ENCODE measurements around the gene DENND1A. TPM values are rescaled to one million over a fixed set of nuclear protein-coding genes. Genes with fewer than 3 reads are reported as not detected.

Gene DENND1A
- total RNA-seq, 2 experiments from 2014 or later, result 12.8 to 14.8 TPM

- POLR2A ChIA-PET, result no interaction called here
- H3K27me3 Mint-ChIP-seq, result no peaks in the 10 kb centered on the region
- H3K27ac Mint-ChIP-seq, result no peak overlapping the region
- peaks cover 3% of the 10 kb centered on the region for H3K9me3 Mint-ChIP-seq
- DNase-seq, result no peak
- no peaks in the 10 kb centered on the region for H3K4me1 Mint-ChIP-seq
- no peak overlapping the region for H3K4me3 Mint-ChIP-seq
- CTCF ChIA-PET, result interaction anchor here (0.5 kb wide), 1 partner anchor 88 kb away, joined by 3 read pairs; no protein-coding TSS in a partner anchor
- peaks cover 3% of the 10 kb centered on the region for H3K36me3 Mint-ChIP-seq (ENCODE audit: low read depth)
Measured at GRCh38 chr9:123568691-123569688, 360.9 kb downstream of the DENND1A start.

GRCh38 chr9:123567013-123567412, 362.9 kb downstream of the DENND1A start:
- ChIA-PET POLR2A (no interaction called here), CTCF (no interaction called here)
- no peak for DNase-seq
- peaks cover 3% of the 10 kb centered on the region for H3K36me3 Mint-ChIP-seq (ENCODE audit: low read depth)
- H3K27ac Mint-ChIP-seq, result no peak overlapping the region
- H3K4me1 Mint-ChIP-seq, result peaks cover 11% of the 10 kb centered on the region
- no peaks in the 10 kb centered on the region for H3K9me3 Mint-ChIP-seq
- H3K27me3 Mint-ChIP-seq, result no peaks in the 10 kb centered on the region
- H3K4me3 Mint-ChIP-seq, result no peak overlapping the region

- Mint-ChIP-seq H3K27ac (no peak overlapping the region), H3K4me1 (peaks cover 15% of the 10 kb centered on the region), H3K9me3 (no peaks in the 10 kb centered on the region), H3K27me3 (no peaks in the 10 kb centered on the region), H3K4me3 (no peak overlapping the region), H3K36me3 (ENCODE audit: low read depth) (peaks cover 3% of the 10 kb centered on the region)
- ChIA-PET POLR2A (no interaction called here), CTCF (no interaction called here)
- DNase-seq, result no peak
Measured at GRCh38 chr9:123564652-123565051, 365.3 kb downstream of the DENND1A start.

GRCh38 chr9:123562844-123563346, 367.0 kb downstream of the DENND1A start:
- H3K27me3 Mint-ChIP-seq, result no peaks in the 10 kb centered on the region
- H3K4me1 Mint-ChIP-seq, result peaks cover 15% of the 10 kb centered on the region
- H3K36me3 Mint-ChIP-seq (ENCODE audit: low read depth), result no peaks in the 10 kb centered on the region
- no peaks in the 10 kb centered on the region for H3K9me3 Mint-ChIP-seq
- ChIA-PET CTCF (no interaction called here), POLR2A (no interaction called here)
- DNase-seq, result no peak
- H3K27ac Mint-ChIP-seq, result no peak overlapping the region
- no peak overlapping the region for H3K4me3 Mint-ChIP-seq

GRCh38 chr9:123561046-123561445, 368.9 kb downstream of the DENND1A start:
- no peak for DNase-seq
- ChIA-PET CTCF (no interaction called here), POLR2A (no interaction called here)
- H3K36me3 Mint-ChIP-seq (ENCODE audit: low read depth), result no peaks in the 10 kb centered on the region
- H3K4me1 Mint-ChIP-seq, result peaks cover 15% of the 10 kb centered on the region
- H3K27me3 Mint-ChIP-seq, result no peaks in the 10 kb centered on the region
- no peaks in the 10 kb centered on the region for H3K9me3 Mint-ChIP-seq
- H3K27ac Mint-ChIP-seq, result no peak overlapping the region
- no peak overlapping the region for H3K4me3 Mint-ChIP-seq

GRCh38 chr9:123556464-123557435, 373.2 kb downstream of the DENND1A start:
- no peak overlapping the region for H3K27ac Mint-ChIP-seq
- H3K4me3 Mint-ChIP-seq, result no peak overlapping the region
- peaks cover 2% of the 10 kb centered on the region for H3K4me1 Mint-ChIP-seq
- no peaks in the 10 kb centered on the region for H3K9me3 Mint-ChIP-seq
- ChIA-PET CTCF (no interaction called here), POLR2A (no interaction called here)
- DNase-seq, result no peak
- no peaks in the 10 kb centered on the region for H3K27me3 Mint-ChIP-seq
- H3K36me3 Mint-ChIP-seq (ENCODE audit: low read depth), result no peaks in the 10 kb centered on the region

- H3K4me3 Mint-ChIP-seq, result no peak overlapping the region
- no peaks in the 10 kb centered on the region for H3K36me3 Mint-ChIP-seq (ENCODE audit: low read depth)
- H3K9me3 Mint-ChIP-seq, result no peaks in the 10 kb centered on the region
- H3K4me1 Mint-ChIP-seq, result no peaks in the 10 kb centered on the region
- H3K27me3 Mint-ChIP-seq, result no peaks in the 10 kb centered on the region
- CTCF ChIA-PET, result no interaction called here
- POLR2A ChIA-PET, result no interaction called here
- H3K27ac Mint-ChIP-seq, result no peak overlapping the region
- DNase-seq, result no peak
Measured at GRCh38 chr9:123555646-123556045, 374.3 kb downstream of the DENND1A start.

GRCh38 chr9:123552530-123552929, 377.4 kb downstream of the DENND1A start:
- no peak for DNase-seq
- Mint-ChIP-seq H3K27ac (no peak overlapping the region), H3K4me1 (no peaks in the 10 kb centered on the region), H3K9me3 (no peaks in the 10 kb centered on the region), H3K4me3 (no peak overlapping the region), H3K27me3 (no peaks in the 10 kb centered on the region), H3K36me3 (ENCODE audit: low read depth) (no peaks in the 10 kb centered on the region)
- ChIA-PET CTCF (no interaction called here), POLR2A (no interaction called here)

- Mint-ChIP-seq H3K27me3 (no peaks in the 10 kb centered on the region), H3K27ac (no peak overlapping the region), H3K36me3 (ENCODE audit: low read depth) (no peaks in the 10 kb centered on the region), H3K9me3 (no peaks in the 10 kb centered on the region), H3K4me1 (no peaks in the 10 kb centered on the region), H3K4me3 (no peak overlapping the region)
- POLR2A ChIA-PET, result no interaction called here
- CTCF ChIA-PET, result no interaction called here
- no peak for DNase-seq
Measured at GRCh38 chr9:123551734-123552133, 378.2 kb downstream of the DENND1A start.

- no peak overlapping the region for H3K27ac Mint-ChIP-seq
- H3K27me3 Mint-ChIP-seq, result no peaks in the 10 kb centered on the region
- H3K4me1 Mint-ChIP-seq, result no peaks in the 10 kb centered on the region
- H3K36me3 Mint-ChIP-seq (ENCODE audit: low read depth), result no peaks in the 10 kb centered on the region
- ChIA-PET CTCF (no interaction called here), POLR2A (no interaction called here)
- H3K4me3 Mint-ChIP-seq, result no peak overlapping the region
- H3K9me3 Mint-ChIP-seq, result no peaks in the 10 kb centered on the region
- DNase-seq, result no peak
Measured at GRCh38 chr9:123550797-123551196, 379.1 kb downstream of the DENND1A start.

- Mint-ChIP-seq H3K27me3 (no peaks in the 10 kb centered on the region), H3K4me1 (no peaks in the 10 kb centered on the region), H3K4me3 (no peak overlapping the region), H3K36me3 (ENCODE audit: low read depth) (no peaks in the 10 kb centered on the region), H3K9me3 (no peaks in the 10 kb centered on the region), H3K27ac (no peak overlapping the region)
- no peak for DNase-seq
- POLR2A ChIA-PET, result no interaction called here
- CTCF ChIA-PET, result no interaction called here
Measured at GRCh38 chr9:123550012-123550411, 379.9 kb downstream of the DENND1A start.

- ChIA-PET POLR2A (no interaction called here), CTCF (no interaction called here)
- no peaks in the 10 kb centered on the region for H3K4me1 Mint-ChIP-seq
- H3K4me3 Mint-ChIP-seq, result no peak overlapping the region
- H3K36me3 Mint-ChIP-seq (ENCODE audit: low read depth), result no peaks in the 10 kb centered on the region
- no peak overlapping the region for H3K27ac Mint-ChIP-seq
- no peak for DNase-seq
- H3K9me3 Mint-ChIP-seq, result no peaks in the 10 kb centered on the region
- H3K27me3 Mint-ChIP-seq, result no peaks in the 10 kb centered on the region
Measured at GRCh38 chr9:123548741-123549545, 381.0 kb downstream of the DENND1A start.

Measured in activated CD4-positive, alpha-beta memory T cell treated with anti-CD3 and anti-CD28 coated beads, Interleukin-2, amount 10 ng/mL, durations not matched to agents 7 days and 5 days (primary cell).